HepG2 (cell line): Measurements from ENCODE around the gene GALNTL6. TPM values are rescaled to one million over a fixed set of nuclear protein-coding genes. Genes with fewer than 3 reads are reported as not detected.

Source experiments
- ATAC-seq: fragments of 200-7000 bp; cut with Tn5 transposase; 3 replicates; pipeline ENCODE4 v1.9.1; 2020; ENCODE audit warnings: mild to moderate bottlenecking, moderate library complexity
- BruUV-seq: library from RNA; stranded (reverse); fragments of 400-500 nt; replicated peaks from 2 replicates; lab custom pipeline; 2021; lab: Mats Ljungman, UMichigan
- CTCF ChIA-PET: fragments of 300-600 bp; formaldehyde crosslinking; extraction: SDS; loops from one replicate; lab custom pipeline; 2021; ENCODE audit warnings: low total read pairs, inconsistent platforms, low intra/inter-chr PET ratio; lab: Yijun Ruan, JAX
- POLR2A ChIA-PET: fragments of 350-600 bp; sonication (Branson Sonifier 250); formaldehyde crosslinking; loops from one replicate; lab custom pipeline; 2020; ENCODE audit warnings: antibody characterized with exemption, inconsistent platforms; lab: Yijun Ruan, JAX
- DNase-seq: peaks from one replicate; pipeline ENCODE4 v3.0.0-alpha.2; 2015; ENCODE audit warnings: low spot score
- FAIRE-seq: peaks from 3 replicates; lab custom pipeline; 2011; peaks lifted over from hg19 to GRCh38; lab: Jason Lieb, UNC
- H2AFZ ChIP-seq: one replicate; pipeline ENCODE4 v1.6.1; 2011; ENCODE audit warnings: low read length, inconsistent platforms
- H3K27ac ChIP-seq: fragments of 300-600 bp; 3 replicates; pipeline ENCODE4 v1.8.0; 2011; ENCODE audit warnings: mixed run types, mild to moderate bottlenecking, mixed read lengths, low read length, inconsistent platforms; ENCODE audit not compliant: insufficient read depth; ENCODE audit errors: extremely low read length
- H3K27me3 ChIP-seq, 2 experiments: fragments of 200-600 bp in 1 of 2; 2 replicates in 1 of 2; 3 replicates in 1 of 2; pipeline versions ENCODE4 v1.6.0 to v1.8.0; 2011; ENCODE audit warnings: low read length in 2 of 2, mild to moderate bottlenecking in 2 of 2, moderate library complexity in 2 of 2, inconsistent platforms in 1 of 2; ENCODE audit not compliant: insufficient read depth in 2 of 2, control insufficient read depth in 1 of 2
- H3K36me3 ChIP-seq, 2 experiments: fragments of 200-600 bp in 1 of 2; replicated peaks in 1 of 2; 2 replicates in 1 of 2; 3 replicates in 1 of 2; pipeline versions ENCODE4 v1.5.1 to v1.8.0; 2011; ENCODE audit warnings: low read length in 2 of 2, inconsistent platforms in 1 of 2; ENCODE audit not compliant: insufficient read depth in 2 of 2, control insufficient read depth in 1 of 2
- H3K4me1 ChIP-seq: 2 replicates; pipeline ENCODE4 v1.5.1; 2012; ENCODE audit warnings: low read length, inconsistent platforms; ENCODE audit not compliant: insufficient read depth
- H3K4me2 ChIP-seq: 2 replicates; pipeline ENCODE4 v1.6.0; 2011; ENCODE audit warnings: low read depth, low read length, inconsistent platforms
- H3K4me3 ChIP-seq, 3 experiments: fragments of 200-600 bp in 1 of 3; sonication (generic), shearing (Covaris generic) in 1 of 3; replicated peaks in 1 of 3; 2 replicates each; pipeline ENCODE4 v1.5.1; 2011 to 2016; ENCODE audit warnings: low read length in 3 of 3, inconsistent platforms in 2 of 3, low read depth in 2 of 3, mild to moderate bottlenecking in 2 of 3, control low read depth in 1 of 3, mixed read lengths in 1 of 3; ENCODE audit not compliant: insufficient read depth in 1 of 3
- H3K79me2 ChIP-seq: one replicate; pipeline ENCODE4 v1.6.1; 2011; ENCODE audit warnings: low read length, inconsistent platforms; ENCODE audit not compliant: insufficient read depth
- H3K9ac ChIP-seq: 2 replicates; pipeline ENCODE4 v1.6.0; 2011; ENCODE audit warnings: mild to moderate bottlenecking, low read depth, low read length, inconsistent platforms; ENCODE audit not compliant: insufficient read depth
- H3K9me3 ChIP-seq: 2 replicates; pipeline ENCODE4 v1.5.1; 2012; ENCODE audit warnings: mild to moderate bottlenecking, low read length
- H4K20me1 ChIP-seq: 2 replicates; pipeline ENCODE4 v1.6.0; 2011; ENCODE audit warnings: inconsistent platforms, mild to moderate bottlenecking, low read length, moderate library complexity; ENCODE audit not compliant: insufficient read depth
- CENPBD1 ChIP-seq: sonication (generic); formaldehyde crosslinking; IDR thresholded peaks from 2 replicates; pipeline ENCODE4 v1.8.0; 2022; ENCODE audit warnings: missing genetic modification reagents, low read depth, mild to moderate bottlenecking, borderline replicate concordance
- EEA1 ChIP-seq: sonication (generic); formaldehyde crosslinking; IDR thresholded peaks from 2 replicates; pipeline ENCODE4 v1.5.1; 2020; ENCODE audit warnings: mild to moderate bottlenecking, missing genetic modification reagents, borderline replicate concordance
- GATAD1 ChIP-seq: IDR thresholded peaks from 2 replicates; pipeline ENCODE4 v1.6.1; 2016; ENCODE audit warnings: missing genetic modification reagents, missing compliant biosample characterization
- HNRNPUL1 ChIP-seq: fragments of 200-400 bp; formaldehyde crosslinking; IDR thresholded peaks from 2 replicates; pipeline ENCODE4 v1.6.1; 2017; ENCODE audit warnings: low read depth, mild to moderate bottlenecking, low read length, moderate library complexity
- JUN ChIP-seq: sonication (generic); formaldehyde crosslinking; IDR thresholded peaks from 2 replicates; pipeline ENCODE4 v1.4.0; 2020; ENCODE audit warnings: mild to moderate bottlenecking, missing genetic modification reagents
- JUND ChIP-seq: sonication (generic); formaldehyde crosslinking; IDR thresholded peaks from 2 replicates; pipeline ENCODE4 v1.8.0; 2022; ENCODE audit warnings: mild to moderate bottlenecking, missing genetic modification reagents
- MTA3 ChIP-seq: sonication (generic); formaldehyde crosslinking; IDR thresholded peaks from 2 replicates; pipeline ENCODE4 v1.4.0; 2020; ENCODE audit warnings: missing genetic modification reagents
- PCBP1 ChIP-seq: fragments of 200-400 bp; formaldehyde crosslinking; IDR thresholded peaks from 2 replicates; pipeline ENCODE4 v1.6.1; 2017; ENCODE audit warnings: mild to moderate bottlenecking, low read depth, low read length, borderline replicate concordance
- PHF21A ChIP-seq: sonication (generic); formaldehyde crosslinking; IDR thresholded peaks from 2 replicates; pipeline ENCODE4 v1.5.0; 2020; ENCODE audit warnings: mild to moderate bottlenecking, missing genetic modification reagents
- RFXAP ChIP-seq: sonication (generic); formaldehyde crosslinking; IDR thresholded peaks from 2 replicates; pipeline ENCODE4 v1.4.0; 2020; ENCODE audit warnings: missing genetic modification reagents, borderline replicate concordance
- ZNF20 ChIP-seq: sonication (generic); formaldehyde crosslinking; IDR thresholded peaks from 2 replicates; pipeline ENCODE4 v1.4.0; 2020; ENCODE audit warnings: mild to moderate bottlenecking, moderate library complexity, missing genetic modification reagents
- ZNF264 ChIP-seq: sonication (generic); formaldehyde crosslinking; IDR thresholded peaks from 2 replicates; pipeline ENCODE4 v1.4.0; 2020; ENCODE audit warnings: missing genetic modification reagents
- ZNF761 ChIP-seq: sonication (generic); formaldehyde crosslinking; conservative IDR thresholded peaks from 2 replicates; pipeline ENCODE4 v1.4.0; 2020; ENCODE audit warnings: mild to moderate bottlenecking, missing genetic modification reagents
- ZSCAN20 ChIP-seq: sonication (generic); formaldehyde crosslinking; IDR thresholded peaks from 2 replicates; pipeline ENCODE4 v1.4.0; 2020; ENCODE audit warnings: missing genetic modification reagents, mild to moderate bottlenecking, borderline replicate concordance
- WGBS: methylation state at CpG from one replicate; pipeline ENCODE4 v1.1.6; 2017; ENCODE audit warnings: low lambda C conversion rate; 5-methylcytosine and 5-hydroxymethylcytosine counted together
- in situ Hi-C: cut with HindIII; loops from 2 replicates; pipeline ENCODE4 v1.10.0; 2017; ENCODE audit warnings: low pct_unique_long_range_greater_than_20kb; ENCODE audit not compliant: extremely low pct_ligation_motif_present
- intact Hi-C: fragments of 100-400 bp; cut with micrococcal nuclease; formaldehyde crosslinking; loops from one replicate; pipeline ENCODE4 v1.10.0; 2022; ENCODE audit not compliant: unreplicated experiment
- polyA plus RNA-seq, 8 experiments: library from polyadenylated mRNA; depleted of rRNA in 3 of 8; stranded (reverse) in 7 of 8; unstranded in 1 of 8; fragments of >200 nt; fragmentation: Illumina TruSeq in 4 of 8; extraction: Trizol in 4 of 8; gene quantifications; 2 replicates each; pipeline versions ENCODE4 v1.2.1 to v1.2.3, GENCODE V29; 2011 to 2016; ENCODE audit warnings: low read depth in 4 of 8, missing spikeins in 1 of 8, mixed read lengths in 1 of 8; ENCODE audit not compliant: insufficient read depth in 1 of 8
- total RNA-seq, 5 experiments: library from RNA; depleted of rRNA; stranded (reverse); fragments of >200 nt; fragmentation: Illumina TruSeq; extraction: Trizol; gene quantifications; 2 replicates each; pipeline ENCODE4 v1.2.3, GENCODE V29; 2016; ENCODE audit warnings: low read depth in 1 of 5

The GALNTL6 gene
- total and polyA plus RNA-seq, 2 of the 13 experiments (the other 11 are each of a cell fraction or from before 2014, with no cell fraction given), result not detected

- Histone ChIP-seq H3K4me2 (no peak overlapping the region), H3K27ac (no peak overlapping the region), H3K9me3 (peaks cover 11% of the 10 kb centered on the region), H3K4me1 (no peaks in the 10 kb centered on the region), H3K79me2 (no peaks in the 10 kb centered on the region), H3K4me3 (no peak overlapping the region), H2AFZ (no peak overlapping the region), H3K36me3 (no peaks in the 10 kb centered on the region), H3K27me3 (no peaks in the 10 kb centered on the region), H3K9ac (no peak overlapping the region), H4K20me1 (no peaks in the 10 kb centered on the region)
- intact Hi-C loops, result no loop called here
- ATAC-seq (no peak), DNase-seq (no peak), FAIRE-seq (no peak)
- no TSS peak for BruUV-seq
- ChIA-PET POLR2A (no interaction called here), CTCF (no interaction called here)
- WGBS, result 21% methylated on average over 2 of the region's 2 CpGs
- no peak for TF ChIP-seq ZNF761 (CRISPR knock-in tag)
- no peak for TF ChIP-seq PCBP1
- TF ChIP-seq EEA1 (CRISPR knock-in tag), result no peak
- no peak for TF ChIP-seq ZSCAN20 (CRISPR knock-in tag)
- no peak for TF ChIP-seq PHF21A (CRISPR knock-in tag)
- TF ChIP-seq RFXAP (CRISPR knock-in tag), result no peak
- TF ChIP-seq JUN (CRISPR knock-in tag), result no peak
- TF ChIP-seq ZNF264 (CRISPR knock-in tag), result no peak
- TF ChIP-seq CENPBD1, result no peak
- no peak for TF ChIP-seq JUND
- TF ChIP-seq MTA3, result no peak
- TF ChIP-seq GATAD1 (CRISPR knock-in tag), result no peak
- TF ChIP-seq HNRNPUL1, result no peak
- no peak for TF ChIP-seq ZNF20 (CRISPR knock-in tag)
- in situ Hi-C loops, result no loop called here
These were observed 806.6 kb downstream of the GALNTL6 start for GRCh38 chr4:172619798-172620197.
